ENCODE data around the gene MANSC1. TPM values are rescaled to one million over a fixed set of nuclear protein-coding genes. Genes with fewer than 3 reads are reported as not detected.
A peak's percentile ranks its signal among the peaks of the same experiment; 100 is the strongest.

The MANSC1 gene
- total and polyA plus RNA-seq, 9 of the 15 experiments (the other 6 are each of a cell fraction or from before 2014, with no cell fraction given), result 0.76 to 8.6 (median 3.1) TPM

DNA sequence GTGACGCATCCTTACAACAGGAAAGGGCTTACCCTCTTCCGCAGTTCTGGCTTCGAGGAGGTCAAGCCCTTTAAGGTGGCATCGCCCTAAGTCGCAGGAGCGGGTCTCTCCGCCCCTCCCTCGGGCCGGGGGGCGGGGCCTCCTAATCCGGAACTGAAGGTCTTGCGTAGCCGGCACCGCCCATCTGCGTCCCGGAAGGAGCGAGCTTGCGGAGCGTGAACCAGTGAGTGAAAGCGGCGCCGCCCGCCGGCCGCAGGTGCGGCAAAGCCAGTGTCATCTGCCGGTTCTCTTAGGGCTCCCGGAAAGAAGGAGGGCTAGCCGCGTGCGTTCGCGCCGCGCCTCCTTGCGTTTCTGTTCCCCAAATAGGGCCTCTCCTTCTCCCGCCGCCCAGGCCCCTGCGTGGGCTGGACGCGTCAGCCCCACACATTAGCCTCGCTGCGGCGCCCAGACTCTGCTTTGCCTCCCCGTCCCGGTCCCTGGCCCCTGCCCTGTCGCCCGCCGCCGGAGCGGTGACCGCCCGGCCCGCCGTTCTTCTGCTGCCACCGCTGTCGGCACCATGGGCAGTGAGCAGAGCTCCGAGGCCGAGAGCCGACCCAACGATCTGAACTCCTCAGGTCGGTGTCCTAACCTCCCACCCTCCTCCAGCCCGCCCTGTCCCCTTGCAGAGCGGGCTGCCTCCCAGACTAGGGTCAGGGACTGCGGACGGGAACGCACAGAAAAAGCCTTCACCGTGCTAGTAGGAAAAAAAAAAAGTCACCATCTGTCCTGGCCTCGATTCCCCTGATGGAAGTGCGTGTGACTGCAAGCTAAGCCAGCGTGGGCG lies 7.1 kb upstream of the MANSC1 start, which contains the start of gene BORCS5 (continued):
- TF ChIP-seq SIN3A (IDR thresholded peaks at IDR 0.05; ENCODE audit: borderline replicate concordance in 2 of 2, control insufficient read depth in 1 of 2, low read depth in 2 of 2, low read length in 2 of 2) (no peak), ZNF77 (CRISPR knock-in tag; IDR thresholded peaks at IDR 0.05) (no peak), THAP7 (CRISPR knock-in tag; IDR thresholded peaks at IDR 0.05) (no peak), ZNF121 (CRISPR knock-in tag; conservative IDR thresholded peaks at IDR 0.05) (no peak), ZFP30 (CRISPR knock-in tag; IDR thresholded peaks at IDR 0.05; ENCODE audit: borderline replicate concordance) (no peak), TCF15 (CRISPR knock-in tag; IDR thresholded peaks at IDR 0.05) (no peak), ZNF75A (CRISPR knock-in tag; IDR thresholded peaks at IDR 0.05) (no peak), SIX5 (IDR thresholded peaks at IDR 0.05; ENCODE audit: borderline replicate concordance in 1 of 2, insufficient read depth in 1 of 2, low read depth in 1 of 2, low read length in 2 of 2) (no peak)
- TF ChIP-seq, protein P1, sequence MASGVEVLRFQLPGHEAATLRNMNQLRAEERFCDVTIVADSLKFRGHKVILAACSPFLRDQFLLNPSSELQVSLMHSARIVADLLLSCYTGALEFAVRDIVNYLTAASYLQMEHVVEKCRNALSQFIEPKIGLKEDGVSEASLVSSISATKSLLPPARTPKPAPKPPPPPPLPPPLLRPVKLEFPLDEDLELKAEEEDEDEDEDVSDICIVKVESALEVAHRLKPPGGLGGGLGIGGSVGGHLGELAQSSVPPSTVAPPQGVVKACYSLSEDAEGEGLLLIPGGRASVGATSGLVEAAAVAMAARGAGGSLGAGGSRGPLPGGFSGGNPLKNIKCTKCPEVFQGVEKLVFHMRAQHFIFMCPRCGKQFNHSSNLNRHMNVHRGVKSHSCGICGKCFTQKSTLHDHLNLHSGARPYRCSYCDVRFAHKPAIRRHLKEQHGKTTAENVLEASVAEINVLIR (CRISPR knock-in tag; IDR thresholded peaks at IDR 0.05), result 0 out of 2 replicates have a peak, but pooled peaks have one; percentile 34
- TF ChIP-seq, protein P2, sequence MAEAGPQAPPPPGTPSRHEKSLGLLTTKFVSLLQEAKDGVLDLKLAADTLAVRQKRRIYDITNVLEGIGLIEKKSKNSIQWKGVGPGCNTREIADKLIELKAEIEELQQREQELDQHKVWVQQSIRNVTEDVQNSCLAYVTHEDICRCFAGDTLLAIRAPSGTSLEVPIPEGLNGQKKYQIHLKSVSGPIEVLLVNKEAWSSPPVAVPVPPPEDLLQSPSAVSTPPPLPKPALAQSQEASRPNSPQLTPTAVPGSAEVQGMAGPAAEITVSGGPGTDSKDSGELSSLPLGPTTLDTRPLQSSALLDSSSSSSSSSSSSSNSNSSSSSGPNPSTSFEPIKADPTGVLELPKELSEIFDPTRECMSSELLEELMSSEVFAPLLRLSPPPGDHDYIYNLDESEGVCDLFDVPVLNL (CRISPR knock-in tag; IDR thresholded peaks at IDR 0.05; ENCODE audit: low read depth), result no peak
- TF ChIP-seq, protein P3, sequence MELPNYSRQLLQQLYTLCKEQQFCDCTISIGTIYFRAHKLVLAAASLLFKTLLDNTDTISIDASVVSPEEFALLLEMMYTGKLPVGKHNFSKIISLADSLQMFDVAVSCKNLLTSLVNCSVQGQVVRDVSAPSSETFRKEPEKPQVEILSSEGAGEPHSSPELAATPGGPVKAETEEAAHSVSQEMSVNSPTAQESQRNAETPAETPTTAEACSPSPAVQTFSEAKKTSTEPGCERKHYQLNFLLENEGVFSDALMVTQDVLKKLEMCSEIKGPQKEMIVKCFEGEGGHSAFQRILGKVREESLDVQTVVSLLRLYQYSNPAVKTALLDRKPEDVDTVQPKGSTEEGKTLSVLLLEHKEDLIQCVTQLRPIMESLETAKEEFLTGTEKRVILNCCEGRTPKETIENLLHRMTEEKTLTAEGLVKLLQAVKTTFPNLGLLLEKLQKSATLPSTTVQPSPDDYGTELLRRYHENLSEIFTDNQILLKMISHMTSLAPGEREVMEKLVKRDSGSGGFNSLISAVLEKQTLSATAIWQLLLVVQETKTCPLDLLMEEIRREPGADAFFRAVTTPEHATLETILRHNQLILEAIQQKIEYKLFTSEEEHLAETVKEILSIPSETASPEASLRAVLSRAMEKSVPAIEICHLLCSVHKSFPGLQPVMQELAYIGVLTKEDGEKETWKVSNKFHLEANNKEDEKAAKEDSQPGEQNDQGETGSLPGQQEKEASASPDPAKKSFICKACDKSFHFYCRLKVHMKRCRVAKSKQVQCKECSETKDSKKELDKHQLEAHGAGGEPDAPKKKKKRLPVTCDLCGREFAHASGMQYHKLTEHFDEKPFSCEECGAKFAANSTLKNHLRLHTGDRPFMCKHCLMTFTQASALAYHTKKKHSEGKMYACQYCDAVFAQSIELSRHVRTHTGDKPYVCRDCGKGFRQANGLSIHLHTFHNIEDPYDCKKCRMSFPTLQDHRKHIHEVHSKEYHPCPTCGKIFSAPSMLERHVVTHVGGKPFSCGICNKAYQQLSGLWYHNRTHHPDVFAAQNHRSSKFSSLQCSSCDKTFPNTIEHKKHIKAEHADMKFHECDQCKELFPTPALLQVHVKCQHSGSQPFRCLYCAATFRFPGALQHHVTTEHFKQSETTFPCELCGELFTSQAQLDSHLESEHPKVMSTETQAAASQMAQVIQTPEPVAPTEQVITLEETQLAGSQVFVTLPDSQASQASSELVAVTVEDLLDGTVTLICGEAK (IDR thresholded peaks at IDR 0.05), result peak; percentile 67
- TF ChIP-seq, protein P3 (CRISPR knock-in tag; IDR thresholded peaks at IDR 0.05), result no peak
- TF ChIP-seq, protein P4, sequence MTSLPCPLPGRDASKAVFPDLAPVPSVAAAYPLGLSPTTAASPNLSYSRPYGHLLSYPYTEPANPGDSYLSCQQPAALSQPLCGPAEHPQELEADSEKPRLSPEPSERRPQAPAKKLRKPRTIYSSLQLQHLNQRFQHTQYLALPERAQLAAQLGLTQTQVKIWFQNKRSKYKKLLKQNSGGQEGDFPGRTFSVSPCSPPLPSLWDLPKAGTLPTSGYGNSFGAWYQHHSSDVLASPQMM (CRISPR knock-in tag; IDR thresholded peaks at IDR 0.05), result no peak

All from K562 (cell line).